ENCODE measurements around the gene ZNF428. TPM values are rescaled to one million over a fixed set of nuclear protein-coding genes. Genes with fewer than 3 reads are reported as not detected.

The ZNF428 gene
- total and polyA plus RNA-seq, 4 donors, result 27.9 to 95.3 (median 46.2) TPM

DNA sequence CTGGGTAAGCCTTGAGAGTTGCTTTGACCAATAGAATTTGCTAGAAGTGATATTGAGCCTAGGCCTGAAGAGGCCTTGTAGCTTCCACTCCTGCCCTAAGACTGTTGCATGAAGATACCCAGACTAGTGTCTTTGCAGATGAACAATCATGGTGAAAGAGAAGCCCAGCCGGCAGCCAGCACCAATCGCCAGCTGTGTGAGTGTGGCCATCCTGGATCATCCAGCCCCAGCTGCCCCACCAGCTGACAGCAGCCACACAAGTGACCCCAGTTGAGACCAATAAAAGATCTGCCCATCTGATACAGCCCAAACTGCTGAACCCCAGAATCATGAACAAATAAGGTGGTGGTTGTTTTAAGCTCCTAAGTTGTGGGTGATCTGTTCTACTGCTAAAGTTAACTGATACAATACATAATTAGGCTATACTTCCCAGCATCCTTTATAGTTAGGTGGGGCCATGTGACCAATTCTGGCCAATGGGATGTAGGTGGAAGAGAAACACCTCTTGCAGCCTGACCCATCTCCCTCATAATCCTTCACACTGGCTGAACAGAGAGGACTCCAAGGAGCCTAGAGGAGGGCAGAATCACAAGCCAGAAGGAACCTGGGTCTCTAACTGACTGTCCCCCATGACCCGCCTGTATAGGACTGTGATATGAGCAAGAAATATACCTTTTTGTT lies 9.4 kb upstream of the ZNF428 start:
- Histone ChIP-seq H3K4me1 (ENCODE audit: control insufficient read depth in 5 of 5, insufficient read depth in 5 of 5, low read length in 5 of 5) (peaks cover 0 to 6% (median 0%) of the 10 kb centered on the region in 5 donors), H3K27ac (ENCODE audit: low read depth in 1 of 2, low read length in 1 of 2) (no peak overlapping the region), H3K9ac (ENCODE audit: insufficient read depth in 1 of 2, low read length in 2 of 2) (no peak overlapping the region), H3K36me3 (ENCODE audit: control insufficient read depth in 4 of 4, insufficient read depth in 4 of 4, low read length in 4 of 4) (no peaks in the 10 kb centered on the region), H3K9me3 (ENCODE audit: control insufficient read depth in 4 of 4, insufficient read depth in 3 of 4, low read length in 3 of 4) (no peaks in the 10 kb centered on the region), H3K27me3 (ENCODE audit: control insufficient read depth in 3 of 3, insufficient read depth in 3 of 3, low read length in 2 of 3) (no peaks in the 10 kb centered on the region), H3K4me3 (no peak overlapping the region)
- 94% methylated on average over 3 of the region's 3 CpGs for WGBS, 2 donors
- DNase-seq, result no peak
- no peak for ATAC-seq (ENCODE audit: insufficient read depth, low FRiP score)
- no peak for TF ChIP-seq CTCF (IDR thresholded peaks at IDR 0.05; ENCODE audit: control extremely low read depth, extremely low read depth)

DNA sequence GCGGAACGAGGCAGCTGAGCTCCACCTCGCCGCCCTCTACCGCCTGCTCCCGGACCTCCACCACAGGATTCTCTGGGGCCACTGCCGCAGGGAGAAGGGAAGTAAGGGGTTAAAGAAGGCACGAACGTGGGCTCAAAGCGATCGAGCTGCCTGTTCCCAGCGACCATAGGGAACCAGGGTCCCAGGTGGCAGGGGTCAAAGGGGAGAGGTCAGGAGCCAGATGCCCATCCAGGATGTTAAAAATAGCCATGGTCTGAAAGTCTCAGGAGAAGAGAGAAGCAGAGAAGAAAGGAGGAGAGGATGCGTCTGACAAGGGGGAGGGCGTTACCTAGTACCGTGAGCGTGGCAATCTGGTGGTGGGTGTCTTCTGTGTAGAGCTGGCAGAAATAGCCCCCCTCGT lies 7.4 kb upstream of the ZNF428 start:
- WGBS, 2 donors, result 52 to 65% methylated on average over 17 of the region's 17 CpGs
- H3K36me3 ChIP-seq (ENCODE audit: control insufficient read depth in 4 of 4, insufficient read depth in 4 of 4, low read length in 4 of 4), result no peaks in the 10 kb centered on the region
- H3K27ac ChIP-seq (ENCODE audit: low read depth in 1 of 2, low read length in 1 of 2), result no peak overlapping the region
- DNase-seq, result no peak
- no peak overlapping the region for H3K9ac ChIP-seq (ENCODE audit: insufficient read depth in 1 of 2, low read length in 2 of 2)
- no peak for TF ChIP-seq CTCF (IDR thresholded peaks at IDR 0.05; ENCODE audit: control extremely low read depth, extremely low read depth)
- no peak overlapping the region for H3K4me3 ChIP-seq
- ATAC-seq (ENCODE audit: insufficient read depth, low FRiP score), result no peak
- no peaks in the 10 kb centered on the region for H3K9me3 ChIP-seq (ENCODE audit: control insufficient read depth in 4 of 4, insufficient read depth in 3 of 4, low read length in 3 of 4)
- peaks cover 0 to 6% (median 0%) of the 10 kb centered on the region in 5 donors for H3K4me1 ChIP-seq (ENCODE audit: control insufficient read depth in 5 of 5, insufficient read depth in 5 of 5, low read length in 5 of 5)
- no peaks in the 10 kb centered on the region for H3K27me3 ChIP-seq (ENCODE audit: control insufficient read depth in 3 of 3, insufficient read depth in 3 of 3, low read length in 2 of 3)

GRCh38 chr19:43625918-43626579 lies 6.6 kb upstream of the ZNF428 start:
- Histone ChIP-seq H3K36me3 (ENCODE audit: control insufficient read depth in 4 of 4, insufficient read depth in 4 of 4, low read length in 4 of 4) (no peaks in the 10 kb centered on the region), H3K27ac (ENCODE audit: low read depth in 1 of 2, low read length in 1 of 2) (no peak overlapping the region), H3K27me3 (ENCODE audit: control insufficient read depth in 3 of 3, insufficient read depth in 3 of 3, low read length in 2 of 3) (no peaks in the 10 kb centered on the region), H3K4me3 (no peak overlapping the region), H3K9me3 (ENCODE audit: control insufficient read depth in 4 of 4, insufficient read depth in 3 of 4, low read length in 3 of 4) (no peaks in the 10 kb centered on the region), H3K4me1 (ENCODE audit: control insufficient read depth in 5 of 5, insufficient read depth in 5 of 5, low read length in 5 of 5) (peaks cover 0 to 6% (median 0%) of the 10 kb centered on the region in 5 donors), H3K9ac (ENCODE audit: insufficient read depth in 1 of 2, low read length in 2 of 2) (no peak overlapping the region)
- WGBS, 2 donors, result 65 to 79% methylated on average over 32 of the region's 32 CpGs
- TF ChIP-seq CTCF (IDR thresholded peaks at IDR 0.05; ENCODE audit: control extremely low read depth, extremely low read depth), result no peak
- DNase-seq (no peak), ATAC-seq (ENCODE audit: insufficient read depth, low FRiP score) (no peak)

Data from lung (tissue), 12 donors.